GM12873 (cell line): ENCODE results near the gene CIDEC.

Experiments
- TF ChIP-seq, protein P1 (sequence below): IDR thresholded peaks from 2 replicates; pipeline ENCODE4 v1.5.1; 2012; ENCODE audit warnings: low read depth, mild to moderate bottlenecking, moderate library complexity, low read length, control low read depth; ENCODE audit not compliant: insufficient read depth; ENCODE audit errors: missing control alignments

Gene CIDEC

GRCh38 chr3:9908286-9908685 is 28.2 kb upstream of the CIDEC start:
- TF ChIP-seq, protein P1, sequence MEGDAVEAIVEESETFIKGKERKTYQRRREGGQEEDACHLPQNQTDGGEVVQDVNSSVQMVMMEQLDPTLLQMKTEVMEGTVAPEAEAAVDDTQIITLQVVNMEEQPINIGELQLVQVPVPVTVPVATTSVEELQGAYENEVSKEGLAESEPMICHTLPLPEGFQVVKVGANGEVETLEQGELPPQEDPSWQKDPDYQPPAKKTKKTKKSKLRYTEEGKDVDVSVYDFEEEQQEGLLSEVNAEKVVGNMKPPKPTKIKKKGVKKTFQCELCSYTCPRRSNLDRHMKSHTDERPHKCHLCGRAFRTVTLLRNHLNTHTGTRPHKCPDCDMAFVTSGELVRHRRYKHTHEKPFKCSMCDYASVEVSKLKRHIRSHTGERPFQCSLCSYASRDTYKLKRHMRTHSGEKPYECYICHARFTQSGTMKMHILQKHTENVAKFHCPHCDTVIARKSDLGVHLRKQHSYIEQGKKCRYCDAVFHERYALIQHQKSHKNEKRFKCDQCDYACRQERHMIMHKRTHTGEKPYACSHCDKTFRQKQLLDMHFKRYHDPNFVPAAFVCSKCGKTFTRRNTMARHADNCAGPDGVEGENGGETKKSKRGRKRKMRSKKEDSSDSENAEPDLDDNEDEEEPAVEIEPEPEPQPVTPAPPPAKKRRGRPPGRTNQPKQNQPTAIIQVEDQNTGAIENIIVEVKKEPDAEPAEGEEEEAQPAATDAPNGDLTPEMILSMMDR: no peak

DNA sequence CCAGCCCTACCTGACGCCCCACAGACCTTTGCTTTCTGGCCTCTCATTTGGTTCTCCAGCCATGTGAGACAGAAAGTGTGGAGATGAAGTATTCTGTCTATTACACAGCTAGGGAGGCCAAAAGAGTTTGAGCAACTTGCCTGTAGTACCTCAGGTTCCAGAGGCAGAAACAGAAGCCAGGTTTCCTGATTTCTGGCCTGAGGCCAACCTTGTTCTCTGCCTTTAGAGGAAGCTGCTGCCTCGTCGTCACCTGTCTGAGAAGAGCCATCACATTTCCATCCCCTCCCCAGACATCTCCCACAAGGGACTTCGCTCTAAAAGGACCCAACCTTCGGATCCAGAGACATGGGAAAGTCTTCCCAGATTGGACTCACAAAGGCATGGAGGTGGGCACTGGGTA is 26.4 kb upstream of the CIDEC start:
- TF ChIP-seq, protein P1: no peak

DNA sequence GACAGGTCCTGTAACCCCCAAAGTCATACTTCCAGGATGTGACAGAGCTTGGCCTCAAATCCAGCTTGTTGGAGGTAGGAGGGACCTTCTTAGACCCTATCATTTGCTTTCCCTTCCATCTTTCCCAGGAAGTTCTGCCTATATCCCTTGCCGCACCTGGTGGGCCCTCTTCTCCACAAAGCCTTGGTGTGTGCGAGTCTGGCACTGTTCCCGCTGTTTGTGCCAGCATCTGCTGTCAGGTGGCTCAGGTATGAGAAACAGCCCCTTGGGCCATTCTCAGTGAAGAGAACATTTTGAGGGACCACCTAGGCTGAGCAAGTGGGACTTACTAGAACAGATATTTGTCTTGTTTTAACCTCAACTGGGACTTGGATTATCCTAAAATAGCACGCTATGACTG is 23.9 kb upstream of the CIDEC start:
- TF ChIP-seq, protein P1: no peak

GRCh38 chr3:9903238-9903624 is 23.2 kb upstream of the CIDEC start:
- TF ChIP-seq, protein P1: no peak

GRCh38 chr3:9902372-9903237 is 22.6 kb upstream of the CIDEC start, which contains the start of gene IL17RE:
IL17RE (plus strand) TSS chr3:9902848; CDS start chr3:9902933, 85 bp downstream.
- TF ChIP-seq, protein P1: no peak

DNA sequence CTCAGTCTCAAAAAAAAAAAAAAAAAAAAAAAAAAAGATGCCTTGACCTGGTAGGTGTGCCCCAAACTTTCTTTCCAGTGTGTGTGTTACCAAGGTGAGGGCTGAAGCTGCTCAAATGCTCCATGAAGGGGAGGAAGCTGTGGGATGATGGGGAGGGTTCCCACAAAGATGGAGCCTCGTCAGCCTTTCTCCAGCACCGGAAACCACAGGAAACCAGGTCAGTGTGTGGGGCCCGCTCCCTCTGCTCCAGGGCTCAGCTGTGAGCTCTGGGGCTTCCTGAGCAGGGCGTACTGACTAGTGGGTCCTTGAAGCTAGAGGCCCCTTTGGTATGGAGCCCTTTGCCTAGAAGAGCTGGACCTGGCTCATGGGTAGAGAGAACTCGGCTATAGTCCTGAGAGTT is 21.9 kb upstream of the CIDEC start:
- TF ChIP-seq, protein P1: no peak

GRCh38 chr3:9899289-9899791 is 19.3 kb upstream of the CIDEC start:
- TF ChIP-seq, protein P1: no peak
